Islet precursor cell (in vitro differentiated cells): Measurements from ENCODE around the gene SLC24A1.
"Not testable (repeated sequence)": the region's sequence is repeated elsewhere in the genome, so short reads cannot be mapped to it uniquely, and the experiment has no call there.

Experiments used
- DNase-seq: peaks from one replicate; pipeline ENCODE4 v3.0.0-alpha.2; 2018

The SLC24A1 gene

DNA sequence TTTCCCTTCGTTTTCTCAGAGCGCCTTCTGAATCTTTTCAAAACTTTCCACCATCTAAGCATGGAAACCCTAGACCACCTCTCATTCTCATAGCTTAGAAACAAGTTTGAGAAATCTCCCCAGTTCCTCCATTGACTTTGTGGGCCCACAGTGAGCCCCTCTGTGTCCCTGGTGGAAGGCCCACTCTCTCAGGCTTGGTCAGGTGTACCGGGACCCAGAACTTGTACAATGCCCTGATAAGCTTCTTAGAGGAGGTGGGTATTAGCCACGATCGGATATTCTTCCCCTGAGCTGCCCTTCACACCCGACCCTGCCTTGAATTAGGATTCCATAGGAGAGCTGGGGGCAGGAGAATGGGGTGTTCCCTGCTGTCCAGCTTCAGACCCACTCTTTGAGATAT lies at the start of gene SLC24A1:
TSS of gene SLC24A1 (plus strand) at position 301 of the 400 bp plus-strand sequence. CDS start 2,143 bp downstream, outside the sequence.
- no peak for DNase-seq

DNA sequence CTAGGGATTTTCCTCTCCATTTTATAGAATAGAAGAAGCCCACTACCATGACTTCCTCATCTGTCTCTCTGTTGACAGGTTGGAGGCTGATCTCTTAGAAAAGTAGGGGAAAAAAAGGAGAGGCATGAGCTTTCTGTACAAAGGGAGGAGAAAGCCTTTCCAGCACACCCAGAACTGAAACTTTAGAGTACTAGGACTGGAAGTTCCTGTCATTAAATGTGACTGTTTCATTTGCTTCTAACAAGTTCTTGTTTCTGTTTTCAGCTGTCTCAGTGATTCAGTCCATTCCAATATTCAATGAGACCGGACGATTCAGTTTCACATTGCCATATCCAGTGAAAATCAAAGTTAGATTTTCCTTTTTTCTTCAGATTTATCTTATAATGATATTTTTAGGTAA lies 49.8 kb upstream of the SLC24A1 start:
- DNase-seq = no peak

DNA sequence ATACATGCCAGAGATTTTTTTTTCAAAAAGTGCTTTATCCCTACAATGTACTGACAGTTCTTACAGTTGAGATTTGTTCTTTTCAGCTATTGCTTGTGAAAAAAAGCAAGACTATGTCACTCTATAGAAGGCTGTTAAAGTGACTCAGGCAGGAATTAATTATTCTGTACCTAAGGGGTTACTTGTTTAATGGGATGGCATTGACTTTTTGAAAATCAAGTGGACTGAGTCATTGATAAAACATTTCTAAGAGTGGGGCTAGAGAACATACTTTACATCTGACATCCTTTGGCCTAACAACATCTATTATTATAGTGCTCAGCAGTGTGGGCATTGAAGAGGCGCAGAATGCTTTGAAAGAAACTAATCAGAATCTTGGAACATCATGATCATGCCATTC lies 45.1 kb upstream of the SLC24A1 start:
- DNase-seq = no peak

DNA sequence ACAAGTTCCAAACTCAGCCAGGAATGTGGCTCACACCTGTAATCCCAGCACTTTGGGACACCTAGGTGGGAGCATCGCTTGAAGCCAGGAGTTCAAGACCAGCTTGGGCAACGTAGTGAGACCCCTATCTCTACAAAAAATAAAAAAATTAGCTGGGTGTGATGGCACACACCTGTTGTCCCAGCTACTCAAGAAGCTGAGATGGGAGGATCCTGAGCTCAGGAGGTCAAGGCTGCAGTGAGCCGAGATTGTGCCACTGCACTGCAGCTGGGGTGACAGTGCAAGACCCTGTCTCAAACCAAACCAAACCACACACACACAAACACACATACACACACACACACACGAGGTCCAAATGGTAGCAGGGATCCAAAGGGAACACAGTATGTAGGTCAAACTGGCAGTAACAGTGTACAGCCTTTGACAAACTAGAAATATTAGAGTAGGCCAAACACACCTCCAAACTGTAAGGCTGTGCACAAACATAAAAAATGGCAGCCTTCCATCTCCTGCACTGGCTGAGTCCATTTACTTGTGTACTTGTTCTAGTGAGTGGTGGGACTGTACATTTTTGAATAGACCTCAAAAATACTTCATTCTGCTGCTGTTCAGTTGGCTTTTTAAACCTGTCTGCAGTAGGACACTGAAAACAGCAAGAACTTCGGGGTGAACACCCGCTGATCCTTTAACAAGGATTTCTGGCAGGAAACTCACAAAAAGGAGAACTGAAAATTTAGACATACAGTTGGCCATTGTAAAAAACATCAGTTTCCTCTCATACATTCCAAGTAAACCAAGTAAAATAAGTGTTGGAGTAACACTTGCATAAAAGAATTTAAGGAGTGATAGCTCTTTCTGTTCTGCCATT lies 44.4 kb upstream of the SLC24A1 start:
- DNase-seq = no peak

DNA sequence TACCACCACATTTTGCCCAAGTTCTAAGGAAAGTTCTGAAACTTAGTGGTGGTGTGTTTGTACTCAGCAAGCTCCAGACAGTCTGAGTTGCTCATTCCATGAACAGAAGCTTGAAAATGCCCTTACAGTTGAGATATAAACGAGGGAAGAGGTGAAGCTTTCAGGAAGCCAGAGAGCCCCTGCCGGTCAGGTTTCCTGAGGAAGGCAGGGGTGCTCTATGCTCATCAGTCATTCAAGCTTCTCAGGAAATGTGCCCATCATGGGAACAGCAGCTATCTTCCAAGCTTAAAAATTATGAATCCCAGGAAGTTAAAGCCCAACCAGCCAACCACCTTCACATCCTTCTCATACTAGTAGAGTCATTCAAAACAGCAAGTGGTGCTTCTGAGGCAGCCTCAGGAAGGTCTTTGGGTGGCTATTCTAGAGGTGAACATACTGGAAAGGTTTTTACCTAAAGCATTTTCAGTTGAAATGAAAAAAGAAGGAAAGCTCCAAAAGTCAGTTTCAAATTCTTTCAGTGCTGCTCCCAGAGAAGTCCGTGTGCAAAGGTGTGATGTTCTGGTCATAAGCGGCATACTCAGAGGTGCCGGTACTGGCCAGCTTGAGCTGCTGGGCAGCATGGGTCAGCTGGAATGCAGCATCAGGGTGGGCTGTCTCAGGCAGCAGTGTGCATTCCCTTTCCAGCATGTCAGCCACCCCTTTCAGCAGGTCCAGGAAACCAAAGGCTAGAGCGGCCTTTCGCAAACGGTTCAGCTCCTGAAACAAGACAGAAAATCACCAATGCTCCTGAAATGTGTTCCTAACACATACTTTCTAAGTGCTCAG lies 42.6 kb upstream of the SLC24A1 start:
- DNase-seq = no peak

DNA sequence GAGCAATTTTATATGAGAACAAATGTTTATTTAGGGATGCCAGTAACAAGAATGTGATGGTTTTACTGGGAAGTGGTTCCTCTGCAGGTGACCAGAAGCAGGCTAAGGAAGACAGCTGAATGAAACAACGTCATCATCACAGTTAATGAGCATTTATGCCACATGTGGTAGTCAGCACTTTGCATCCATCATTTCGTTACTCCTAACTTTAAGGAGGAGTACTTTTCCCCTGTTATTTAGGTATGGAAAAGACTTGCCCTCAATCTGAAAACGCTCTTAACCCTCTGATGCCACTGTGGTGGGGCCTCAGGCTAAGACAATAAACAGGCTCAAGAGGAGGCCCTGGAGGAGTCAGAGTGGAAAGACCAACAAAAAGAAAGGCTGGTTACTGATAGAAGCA lies 42.0 kb upstream of the SLC24A1 start:
- DNase-seq = no peak

DNA sequence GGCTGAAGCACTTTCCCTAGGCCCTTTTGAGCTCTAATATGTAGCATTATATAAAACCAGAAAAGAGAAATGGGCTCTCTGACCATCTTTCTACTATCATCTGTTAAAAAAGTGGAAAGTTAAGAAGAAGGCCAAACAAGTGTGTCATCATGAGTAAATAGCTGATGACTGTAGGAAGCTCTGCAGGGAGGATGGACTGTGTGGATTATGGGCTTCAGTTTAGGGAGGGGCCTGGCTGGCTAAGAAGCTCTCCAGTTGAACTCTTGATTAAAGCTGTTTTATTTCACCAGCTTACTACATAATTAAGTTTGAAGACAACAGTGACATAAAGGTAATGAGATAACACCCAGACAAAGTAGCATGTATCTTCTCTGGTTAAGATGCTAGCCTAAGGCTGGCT lies 41.5 kb upstream of the SLC24A1 start:
- peak; percentile 62 for DNase-seq

- DNase-seq = peak; percentile 66
These were observed 38.0 kb upstream of the SLC24A1 start for GRCh38 chr15:65583701-65584100.

- no peak for DNase-seq
These were observed 37.5 kb upstream of the SLC24A1 start for GRCh38 chr15:65584241-65584640.

DNA sequence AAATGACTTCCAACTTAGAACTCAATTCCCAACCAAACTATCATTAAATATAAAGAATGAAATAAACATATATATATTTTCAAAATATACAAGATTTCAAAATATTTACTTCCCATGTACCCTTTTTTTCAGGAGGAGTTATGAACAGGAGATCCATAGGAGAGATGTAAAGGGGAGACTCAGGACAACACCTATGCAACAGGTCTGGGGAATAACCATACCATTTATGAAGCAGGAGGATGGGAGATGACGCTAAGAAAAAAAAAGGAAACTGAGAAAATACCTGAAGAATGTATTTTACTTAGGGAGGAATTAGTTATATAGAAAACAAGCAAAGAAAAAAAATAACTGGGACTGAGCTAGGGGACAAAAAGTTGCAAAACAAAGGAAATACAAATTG lies 34.6 kb upstream of the SLC24A1 start:
- DNase-seq = no peak

- no peak for DNase-seq
These were observed 25.8 kb upstream of the SLC24A1 start for GRCh38 chr15:65595960-65596359.

DNA sequence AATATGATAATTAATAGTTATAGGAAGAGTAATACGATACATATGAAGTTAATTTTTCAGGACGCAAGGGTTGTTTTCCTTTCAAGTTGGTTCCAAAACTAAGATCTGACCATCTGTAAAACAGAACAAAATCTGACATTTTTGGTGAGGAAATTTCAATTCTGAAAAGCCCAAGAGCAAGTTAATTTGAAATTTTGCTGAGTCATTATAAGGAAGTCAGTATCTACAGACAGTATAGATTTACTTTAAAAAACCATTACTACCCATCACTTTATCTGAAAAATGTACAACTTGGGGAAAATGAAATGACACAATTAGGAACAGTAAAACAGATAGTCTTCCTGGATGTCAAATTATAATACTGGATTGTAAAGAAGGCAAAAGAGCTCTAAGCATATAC lies 23.3 kb upstream of the SLC24A1 start:
- DNase-seq = no peak

DNA sequence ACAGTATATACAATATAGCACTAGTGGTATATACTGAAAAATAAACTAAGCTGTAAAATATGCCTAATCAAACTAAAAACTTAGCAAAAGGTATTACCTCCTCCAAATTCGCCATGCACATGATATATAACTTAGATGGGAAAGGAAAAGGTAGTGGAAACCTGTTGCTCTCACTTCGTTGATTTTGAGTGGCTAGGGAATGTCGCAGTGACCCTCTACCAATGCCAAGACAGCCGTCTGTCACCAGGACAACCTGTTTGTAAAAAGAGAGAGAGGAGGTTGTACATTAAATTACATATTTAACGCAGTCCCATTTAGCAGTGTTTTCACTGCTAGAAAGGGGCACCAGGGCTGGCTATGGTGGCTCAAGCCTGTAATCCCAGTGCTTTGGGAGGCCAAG lies 22.1 kb upstream of the SLC24A1 start:
- no peak for DNase-seq

DNA sequence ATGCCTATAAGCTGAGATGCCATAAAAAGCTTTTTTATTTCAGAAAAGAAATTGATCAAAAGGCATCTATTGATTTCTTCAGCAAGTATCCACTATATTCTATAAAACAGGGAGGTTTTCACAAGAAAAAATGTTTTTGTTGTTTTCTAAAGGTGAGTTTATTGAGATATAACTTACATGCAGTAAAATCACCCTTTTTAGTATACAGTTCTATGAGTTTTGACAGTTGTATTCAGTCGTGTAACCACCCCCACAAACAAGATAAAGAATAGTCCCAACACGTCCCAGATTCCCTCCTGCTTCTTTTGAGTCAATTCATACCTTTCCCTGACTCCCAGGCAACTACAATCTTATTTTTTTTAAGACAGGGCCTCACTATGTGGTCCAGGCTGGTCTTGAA lies 18.6 kb upstream of the SLC24A1 start:
- DNase-seq = no peak

GRCh38 chr15:65603559-65603958 lies 18.2 kb upstream of the SLC24A1 start:
- no peak for DNase-seq

GRCh38 chr15:65610871-65611718 lies 10.6 kb upstream of the SLC24A1 start, which contains the start of gene INTS14:
INTS14 (minus strand) TSS chr15:65611131; CDS start chr15:65607380, 3,751 bp downstream.
- peak; percentile 98 for DNase-seq

GRCh38 chr15:65611888-65612615 lies 9.7 kb upstream of the SLC24A1 start:
- no peak for DNase-seq

- no peak for DNase-seq
These were observed 9.2 kb upstream of the SLC24A1 start for GRCh38 chr15:65612616-65612946.

DNA sequence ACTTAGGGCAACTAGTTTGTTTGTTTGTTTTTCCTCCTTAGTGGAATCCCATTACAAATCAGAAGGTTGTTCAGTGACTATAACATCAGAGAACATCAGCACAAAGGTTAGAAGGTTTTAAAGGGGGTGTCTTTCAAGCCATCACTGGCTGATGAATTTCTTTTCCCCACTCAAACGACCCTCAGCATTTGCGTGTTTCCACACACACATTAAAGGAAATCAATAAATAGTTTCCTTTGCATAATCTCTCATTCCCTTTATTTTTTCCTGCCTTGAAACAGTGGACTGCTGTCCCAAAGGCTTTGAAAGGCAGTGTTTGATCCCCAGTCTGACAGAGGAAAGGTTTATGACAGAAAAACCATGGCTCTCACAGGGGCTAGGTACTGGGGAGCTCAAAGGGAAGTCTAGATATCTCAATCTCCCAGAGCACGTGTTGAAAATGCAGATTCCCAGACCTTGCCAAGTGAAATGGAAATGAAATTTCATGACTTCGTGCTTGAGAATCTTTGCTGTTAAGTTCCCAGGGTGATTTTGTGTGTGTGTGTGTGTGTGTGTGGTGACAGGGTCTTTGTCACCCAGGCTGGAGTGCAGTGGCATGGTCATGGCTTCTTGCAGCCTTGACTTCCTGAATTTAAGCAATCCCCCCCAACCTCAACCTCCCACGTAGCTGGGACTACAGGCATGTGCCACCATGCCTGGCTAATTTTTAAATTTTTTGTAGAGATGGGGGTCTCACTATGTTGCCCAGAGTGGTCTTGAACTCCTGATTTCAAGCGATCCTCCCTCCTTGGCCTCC lies 8.6 kb upstream of the SLC24A1 start:
- no peak for DNase-seq

GRCh38 chr15:65615887-65616286 lies 5.9 kb upstream of the SLC24A1 start:
- not testable (repeated sequence) for DNase-seq

DNA sequence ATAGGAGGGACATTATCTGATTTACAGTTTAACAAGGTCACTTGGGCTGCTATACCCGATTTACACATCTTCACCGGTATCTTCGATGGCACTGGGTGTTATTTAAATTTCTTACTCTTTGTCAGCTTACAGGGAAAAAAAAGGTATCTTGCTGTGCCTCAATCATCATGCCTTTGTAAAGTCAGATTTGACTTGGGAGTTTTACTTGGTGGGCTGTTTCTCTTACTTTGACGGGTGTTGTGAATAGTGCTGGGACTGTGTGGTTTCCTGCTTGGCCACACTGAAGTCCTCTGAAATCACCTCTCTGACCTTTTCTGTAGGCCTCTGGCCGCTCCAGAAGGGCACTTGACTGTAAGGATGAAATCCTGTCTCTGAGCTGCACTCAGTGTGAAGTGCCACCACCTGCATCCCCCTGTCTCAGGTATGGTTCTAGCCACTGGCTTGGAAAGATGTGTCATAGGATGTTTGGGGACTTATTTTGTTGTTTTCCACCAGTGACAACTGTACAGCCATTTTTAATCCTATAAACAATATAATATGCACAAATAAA lies 3.1 kb upstream of the SLC24A1 start:
- DNase-seq = no peak
